Measurements from ENCODE around the gene PNPLA3. TPM values are rescaled to one million over a fixed set of nuclear protein-coding genes. Genes with fewer than 3 reads are reported as not detected.
"Not testable (repeated sequence)": the region's sequence is repeated elsewhere in the genome, so short reads cannot be mapped to it uniquely, and the experiment has no call there.

PNPLA3 gene
- polyA plus RNA-seq, 1 experiment, result 4.8 TPM

GRCh38 chr22:43894122-43894521, 29.5 kb upstream of the PNPLA3 start:
- CTCF ChIA-PET, result interaction anchor here (1.0 to 2.3 kb wide), 2 partner anchors 9 to 11 kb away, joined by 5 to 9 read pairs; no protein-coding TSS in a partner anchor
- POLR2A ChIA-PET, result no interaction called here

GRCh38 chr22:43895986-43896645, 27.5 kb upstream of the PNPLA3 start:
- DNase-seq (ENCODE audit: low read depth), result no peak
- Histone ChIP-seq H3K4me3 (ENCODE audit: low read depth, low read length) (no peak overlapping the region), H3K36me3 (ENCODE audit: control insufficient read depth, insufficient read depth, low read length) (no peaks in the 10 kb centered on the region), H3K27me3 (ENCODE audit: control insufficient read depth, insufficient read depth, low read length) (peaks cover 13% of the 10 kb centered on the region)
- no peak for TF ChIP-seq CTCF (IDR thresholded peaks at IDR 0.05; ENCODE audit: insufficient read depth, low read depth, low read length)
- ChIA-PET POLR2A (no interaction called here), CTCF (interaction anchor here (1.1 to 1.7 kb wide), 4 partner anchors 12 to 50 kb away, joined by 4 to 10 read pairs (median 5); no protein-coding TSS in a partner anchor)

More at GRCh38 chr22:43894122-43894521, 29.5 kb upstream of the PNPLA3 start:
- Histone ChIP-seq H3K4me3 (ENCODE audit: low read depth, low read length) (no peak overlapping the region), H3K36me3 (ENCODE audit: control insufficient read depth, insufficient read depth, low read length) (no peaks in the 10 kb centered on the region), H3K27me3 (ENCODE audit: control insufficient read depth, insufficient read depth, low read length) (peaks cover 17% of the 10 kb centered on the region)
- no peak for DNase-seq (ENCODE audit: low read depth)
- no peak for TF ChIP-seq CTCF (IDR thresholded peaks at IDR 0.05; ENCODE audit: insufficient read depth, low read depth, low read length)

DNA sequence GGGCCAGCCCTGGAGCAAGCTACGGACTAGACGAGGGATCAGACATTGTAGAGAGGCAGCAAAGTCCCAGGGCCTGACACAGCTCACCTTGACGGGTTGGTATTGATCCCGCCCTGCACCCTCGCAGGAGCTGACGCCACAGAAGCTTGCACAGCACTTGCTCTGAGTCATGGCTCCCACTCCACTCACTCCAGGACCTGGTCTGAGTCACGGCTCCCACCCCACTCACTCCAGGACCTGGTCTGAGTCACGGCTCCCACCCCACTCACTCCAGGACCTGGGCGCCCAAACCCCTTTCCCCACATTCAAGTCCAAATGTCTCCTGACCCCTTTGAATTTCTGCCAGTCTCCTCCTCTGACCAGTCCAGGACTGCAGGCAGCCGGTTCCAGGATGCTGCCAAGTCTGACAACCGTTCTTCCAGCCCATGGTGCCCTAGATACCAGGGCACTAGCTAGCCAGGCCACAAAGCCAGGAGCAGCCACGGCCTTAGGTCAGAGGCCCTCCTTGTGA, 25.8 kb upstream of the PNPLA3 start:
- Histone ChIP-seq H3K27me3 (ENCODE audit: control insufficient read depth, insufficient read depth, low read length) (no peaks in the 10 kb centered on the region; the same call in 1 of the 2 replicates), H3K4me3 (ENCODE audit: low read depth, low read length) (no peak overlapping the region), H3K36me3 (ENCODE audit: control insufficient read depth, insufficient read depth, low read length) (no peaks in the 10 kb centered on the region)
- TF ChIP-seq CTCF (IDR thresholded peaks at IDR 0.05; ENCODE audit: insufficient read depth, low read depth, low read length), result no peak
- ChIA-PET POLR2A (no interaction called here), CTCF (interaction anchor here (0.6 to 3.1 kb wide), 5 partner anchors 9 to 48 kb away, joined by 4 to 18 read pairs (median 4); no protein-coding TSS in a partner anchor)
- no peak for DNase-seq (ENCODE audit: low read depth)

- no peak for TF ChIP-seq CTCF (IDR thresholded peaks at IDR 0.05; ENCODE audit: insufficient read depth, low read depth, low read length)
- ChIA-PET CTCF (interaction anchor here (1.6 to 3.1 kb wide), 3 partner anchors 10 to 17 kb away, joined by 4 to 18 read pairs (median 12); no protein-coding TSS in a partner anchor), POLR2A (no interaction called here)
- H3K27me3 ChIP-seq (ENCODE audit: control insufficient read depth, insufficient read depth, low read length), result no peaks in the 10 kb centered on the region
- no peak for DNase-seq (ENCODE audit: low read depth)
- H3K36me3 ChIP-seq (ENCODE audit: control insufficient read depth, insufficient read depth, low read length), result no peaks in the 10 kb centered on the region
- no peak overlapping the region for H3K4me3 ChIP-seq (ENCODE audit: low read depth, low read length)
Observed at GRCh38 chr22:43900206-43900605, 23.4 kb upstream of the PNPLA3 start.

GRCh38 chr22:43901976-43902643, 21.5 kb upstream of the PNPLA3 start:
- DNase-seq (ENCODE audit: low read depth), result peak; percentile 91
- CTCF ChIA-PET, result interaction anchor here (0.6 to 1.4 kb wide), 2 partner anchors 11 to 16 kb away, joined by 5 to 10 read pairs; no protein-coding TSS in a partner anchor
- POLR2A ChIA-PET, result no interaction called here

GRCh38 chr22:43903033-43903432, 20.6 kb upstream of the PNPLA3 start:
- H3K27me3 ChIP-seq (ENCODE audit: control insufficient read depth, insufficient read depth, low read length); DNase-seq (ENCODE audit: low read depth); H3K36me3 ChIP-seq (ENCODE audit: control insufficient read depth, insufficient read depth, low read length); H3K4me3 ChIP-seq (ENCODE audit: low read depth, low read length): not testable (repeated sequence)
- ChIA-PET POLR2A (interaction anchor here (0.7 kb wide), 1 partner anchor 727 kb away, joined by 3 read pairs; no protein-coding TSS in a partner anchor), CTCF (interaction anchor here (0.6 to 2.5 kb wide), 8 partner anchors 12 to 77 kb away, joined by 3 to 12 read pairs (median 5); partner anchors contain the start of gene PNPLA3)

More at GRCh38 chr22:43901976-43902643, 21.5 kb upstream of the PNPLA3 start:
- no peak for TF ChIP-seq CTCF (IDR thresholded peaks at IDR 0.05; ENCODE audit: insufficient read depth, low read depth, low read length)
- Histone ChIP-seq H3K27me3 (ENCODE audit: control insufficient read depth, insufficient read depth, low read length) (no peaks in the 10 kb centered on the region), H3K36me3 (ENCODE audit: control insufficient read depth, insufficient read depth, low read length) (no peaks in the 10 kb centered on the region), H3K4me3 (ENCODE audit: low read depth, low read length) (no peak overlapping the region)

Data from BJ (cell line).